ENCODE results near the gene DNAJC11.
"Not testable (repeated sequence)": the region's sequence is repeated elsewhere in the genome, so short reads cannot be mapped to it uniquely, and the experiment has no call there.

Gene DNAJC11

DNA sequence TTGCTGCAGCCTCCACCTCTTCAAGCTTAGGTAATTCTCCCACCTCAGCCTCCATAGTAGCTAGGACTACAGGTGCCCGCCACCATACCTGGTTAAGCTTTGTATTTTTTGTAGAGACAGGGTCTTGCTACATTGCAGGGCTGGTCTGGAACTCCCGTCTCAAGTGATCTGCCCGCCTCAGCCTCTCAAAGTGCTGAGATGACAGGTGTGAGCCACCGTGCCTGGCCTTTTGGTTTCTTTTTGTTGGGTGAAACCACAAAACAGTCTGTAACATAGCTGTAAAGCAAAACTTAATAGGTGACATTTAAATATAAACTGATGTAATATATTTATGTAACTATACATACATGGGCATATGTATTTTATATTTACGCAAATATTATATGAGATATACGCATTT is 3.1 kb upstream of the DNAJC11 start:
- TF ChIP-seq, protein P1, sequence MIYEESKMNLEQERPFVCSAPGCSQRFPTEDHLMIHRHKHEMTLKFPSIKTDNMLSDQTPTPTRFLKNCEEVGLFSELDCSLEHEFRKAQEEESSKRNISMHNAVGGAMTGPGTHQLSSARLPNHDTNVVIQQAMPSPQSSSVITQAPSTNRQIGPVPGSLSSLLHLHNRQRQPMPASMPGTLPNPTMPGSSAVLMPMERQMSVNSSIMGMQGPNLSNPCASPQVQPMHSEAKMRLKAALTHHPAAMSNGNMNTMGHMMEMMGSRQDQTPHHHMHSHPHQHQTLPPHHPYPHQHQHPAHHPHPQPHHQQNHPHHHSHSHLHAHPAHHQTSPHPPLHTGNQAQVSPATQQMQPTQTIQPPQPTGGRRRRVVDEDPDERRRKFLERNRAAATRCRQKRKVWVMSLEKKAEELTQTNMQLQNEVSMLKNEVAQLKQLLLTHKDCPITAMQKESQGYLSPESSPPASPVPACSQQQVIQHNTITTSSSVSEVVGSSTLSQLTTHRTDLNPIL (CRISPR knock-in tag; IDR thresholded peaks at IDR 0.05; ENCODE audit: low read depth) = no peak
- no peak for TF ChIP-seq ZNF565 (CRISPR knock-in tag; conservative IDR thresholded peaks at IDR 0.05; ENCODE audit: low read depth)
- no peak for TF ChIP-seq ZNF8 (CRISPR knock-in tag; IDR thresholded peaks at IDR 0.05)
- no peak for TF ChIP-seq ESRRG (CRISPR knock-in tag; IDR thresholded peaks at IDR 0.05)
- no peak for TF ChIP-seq CSDC2 (CRISPR knock-in tag; IDR thresholded peaks at IDR 0.05)
- TF ChIP-seq, protein P2, sequence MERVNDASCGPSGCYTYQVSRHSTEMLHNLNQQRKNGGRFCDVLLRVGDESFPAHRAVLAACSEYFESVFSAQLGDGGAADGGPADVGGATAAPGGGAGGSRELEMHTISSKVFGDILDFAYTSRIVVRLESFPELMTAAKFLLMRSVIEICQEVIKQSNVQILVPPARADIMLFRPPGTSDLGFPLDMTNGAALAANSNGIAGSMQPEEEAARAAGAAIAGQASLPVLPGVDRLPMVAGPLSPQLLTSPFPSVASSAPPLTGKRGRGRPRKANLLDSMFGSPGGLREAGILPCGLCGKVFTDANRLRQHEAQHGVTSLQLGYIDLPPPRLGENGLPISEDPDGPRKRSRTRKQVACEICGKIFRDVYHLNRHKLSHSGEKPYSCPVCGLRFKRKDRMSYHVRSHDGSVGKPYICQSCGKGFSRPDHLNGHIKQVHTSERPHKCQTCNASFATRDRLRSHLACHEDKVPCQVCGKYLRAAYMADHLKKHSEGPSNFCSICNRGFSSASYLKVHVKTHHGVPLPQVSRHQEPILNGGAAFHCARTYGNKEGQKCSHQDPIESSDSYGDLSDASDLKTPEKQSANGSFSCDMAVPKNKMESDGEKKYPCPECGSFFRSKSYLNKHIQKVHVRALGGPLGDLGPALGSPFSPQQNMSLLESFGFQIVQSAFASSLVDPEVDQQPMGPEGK (CRISPR knock-in tag; IDR thresholded peaks at IDR 0.05; ENCODE audit: borderline replicate concordance) = no peak
- TF ChIP-seq, protein P3, sequence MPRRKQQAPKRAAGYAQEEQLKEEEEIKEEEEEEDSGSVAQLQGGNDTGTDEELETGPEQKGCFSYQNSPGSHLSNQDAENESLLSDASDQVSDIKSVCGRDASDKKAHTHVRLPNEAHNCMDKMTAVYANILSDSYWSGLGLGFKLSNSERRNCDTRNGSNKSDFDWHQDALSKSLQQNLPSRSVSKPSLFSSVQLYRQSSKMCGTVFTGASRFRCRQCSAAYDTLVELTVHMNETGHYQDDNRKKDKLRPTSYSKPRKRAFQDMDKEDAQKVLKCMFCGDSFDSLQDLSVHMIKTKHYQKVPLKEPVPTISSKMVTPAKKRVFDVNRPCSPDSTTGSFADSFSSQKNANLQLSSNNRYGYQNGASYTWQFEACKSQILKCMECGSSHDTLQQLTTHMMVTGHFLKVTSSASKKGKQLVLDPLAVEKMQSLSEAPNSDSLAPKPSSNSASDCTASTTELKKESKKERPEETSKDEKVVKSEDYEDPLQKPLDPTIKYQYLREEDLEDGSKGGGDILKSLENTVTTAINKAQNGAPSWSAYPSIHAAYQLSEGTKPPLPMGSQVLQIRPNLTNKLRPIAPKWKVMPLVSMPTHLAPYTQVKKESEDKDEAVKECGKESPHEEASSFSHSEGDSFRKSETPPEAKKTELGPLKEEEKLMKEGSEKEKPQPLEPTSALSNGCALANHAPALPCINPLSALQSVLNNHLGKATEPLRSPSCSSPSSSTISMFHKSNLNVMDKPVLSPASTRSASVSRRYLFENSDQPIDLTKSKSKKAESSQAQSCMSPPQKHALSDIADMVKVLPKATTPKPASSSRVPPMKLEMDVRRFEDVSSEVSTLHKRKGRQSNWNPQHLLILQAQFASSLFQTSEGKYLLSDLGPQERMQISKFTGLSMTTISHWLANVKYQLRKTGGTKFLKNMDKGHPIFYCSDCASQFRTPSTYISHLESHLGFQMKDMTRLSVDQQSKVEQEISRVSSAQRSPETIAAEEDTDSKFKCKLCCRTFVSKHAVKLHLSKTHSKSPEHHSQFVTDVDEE (CRISPR knock-in tag; IDR thresholded peaks at IDR 0.05) = no peak
- no peak for TF ChIP-seq ISL1 (CRISPR knock-in tag; IDR thresholded peaks at IDR 0.05)
- TF ChIP-seq OSR1 (CRISPR knock-in tag; IDR thresholded peaks at IDR 0.05) = no peak
- no peak for TF ChIP-seq TOX (CRISPR knock-in tag; IDR thresholded peaks at IDR 0.05; ENCODE audit: borderline replicate concordance)
- TF ChIP-seq PPARA (CRISPR knock-in tag; IDR thresholded peaks at IDR 0.05; ENCODE audit: borderline replicate concordance) = no peak
- no peak for TF ChIP-seq TCF4 (CRISPR knock-in tag; IDR thresholded peaks at IDR 0.05; ENCODE audit: borderline replicate concordance)
- TF ChIP-seq ZNF70 (CRISPR knock-in tag; IDR thresholded peaks at IDR 0.05) = no peak
- TF ChIP-seq BACH2 (CRISPR knock-in tag; IDR thresholded peaks at IDR 0.05; ENCODE audit: borderline replicate concordance) = no peak
- no peak for ATAC-seq

DNA sequence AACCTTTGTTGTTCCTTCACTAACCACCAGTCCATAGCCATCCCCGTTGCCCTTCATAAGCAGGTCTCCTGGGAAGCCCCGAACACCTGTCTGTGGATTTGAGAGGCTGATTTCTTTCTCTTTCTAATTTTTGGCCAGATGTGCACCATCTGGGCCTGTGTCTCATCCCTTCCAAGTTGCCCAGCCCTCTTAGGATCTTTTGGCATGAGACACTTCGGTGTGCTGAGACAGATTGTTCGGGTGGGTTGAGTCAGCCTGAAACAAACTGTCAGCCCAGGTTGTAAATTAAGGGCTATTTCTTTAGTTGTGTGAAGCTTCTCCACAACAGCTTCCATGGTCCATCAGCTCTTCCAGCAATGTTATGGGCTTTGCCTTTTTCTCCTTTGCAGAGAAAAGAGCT is 1.4 kb upstream of the DNAJC11 start:
- TF ChIP-seq CSDC2 (CRISPR knock-in tag; IDR thresholded peaks at IDR 0.05) (no peak), ARNTL (CRISPR knock-in tag; IDR thresholded peaks at IDR 0.05; ENCODE audit: borderline replicate concordance, low read depth) (no peak), ZNF8 (CRISPR knock-in tag; IDR thresholded peaks at IDR 0.05) (no peak), BACH2 (CRISPR knock-in tag; IDR thresholded peaks at IDR 0.05; ENCODE audit: borderline replicate concordance) (no peak), ZNF565 (CRISPR knock-in tag; conservative IDR thresholded peaks at IDR 0.05; ENCODE audit: low read depth) (no peak), ZFP30 (CRISPR knock-in tag; IDR thresholded peaks at IDR 0.05) (no peak), SNAI2 (CRISPR knock-in tag; IDR thresholded peaks at IDR 0.05) (no peak), RARB (CRISPR knock-in tag; IDR thresholded peaks at IDR 0.05) (no peak)
- no peak for ATAC-seq

DNA sequence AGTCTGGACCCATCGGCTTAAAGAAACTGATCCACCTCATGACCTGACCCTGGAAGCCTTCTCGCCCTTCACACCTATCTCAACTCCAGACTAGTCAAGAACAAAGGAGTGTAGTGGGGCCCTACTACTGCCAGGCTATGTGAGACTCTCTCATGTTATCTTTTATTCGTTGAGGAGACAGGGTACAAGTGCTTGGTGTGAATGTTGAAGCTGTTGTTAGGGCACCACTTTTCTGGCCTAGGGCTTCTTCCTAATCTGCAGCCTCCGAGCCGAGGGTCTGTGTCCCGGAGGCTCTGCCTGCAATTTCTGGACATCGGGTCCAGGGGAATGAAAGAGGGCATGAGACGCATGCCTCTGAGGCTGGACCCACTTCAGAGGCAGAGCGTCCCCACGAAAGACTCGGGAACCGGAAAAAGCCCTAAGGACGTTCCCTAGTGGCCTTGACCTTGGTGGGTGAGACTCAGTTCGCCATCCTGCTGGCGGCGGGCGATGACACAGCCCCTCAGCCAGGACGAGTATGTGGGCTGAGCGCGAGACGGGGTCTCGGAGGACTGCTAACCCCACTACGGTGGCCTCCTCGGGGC is 671 bp downstream of the DNAJC11 start:
- ATAC-seq = no peak

DNA sequence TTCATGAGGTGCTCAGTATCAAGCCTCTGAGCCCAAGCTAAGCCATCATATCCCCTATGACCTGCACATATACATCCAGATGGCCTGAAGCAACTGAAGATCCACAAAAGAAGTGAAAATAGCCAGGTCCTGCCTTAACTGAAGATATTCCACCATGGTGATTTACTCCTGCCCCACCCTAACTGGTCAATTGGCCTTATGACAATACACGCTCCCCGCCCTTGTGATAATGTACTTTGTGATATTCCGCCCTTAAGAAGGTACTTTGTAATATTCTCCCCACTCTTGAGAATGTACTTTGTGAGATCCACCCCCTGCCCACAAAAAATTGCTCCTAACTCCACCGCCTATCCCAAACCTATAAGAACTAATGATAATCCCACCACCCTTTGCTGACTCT is 1.7 kb downstream of the DNAJC11 start:
- ATAC-seq = not testable (repeated sequence)

More for the DNA sequence above, 671 bp downstream of the DNAJC11 start:
- TF ChIP-seq BACH2 (CRISPR knock-in tag; IDR thresholded peaks at IDR 0.05; ENCODE audit: borderline replicate concordance) (no peak), ZNF565 (CRISPR knock-in tag; conservative IDR thresholded peaks at IDR 0.05; ENCODE audit: low read depth) (no peak), RARB (CRISPR knock-in tag; IDR thresholded peaks at IDR 0.05) (no peak), TOX (CRISPR knock-in tag; IDR thresholded peaks at IDR 0.05; ENCODE audit: borderline replicate concordance) (no peak)

DNA sequence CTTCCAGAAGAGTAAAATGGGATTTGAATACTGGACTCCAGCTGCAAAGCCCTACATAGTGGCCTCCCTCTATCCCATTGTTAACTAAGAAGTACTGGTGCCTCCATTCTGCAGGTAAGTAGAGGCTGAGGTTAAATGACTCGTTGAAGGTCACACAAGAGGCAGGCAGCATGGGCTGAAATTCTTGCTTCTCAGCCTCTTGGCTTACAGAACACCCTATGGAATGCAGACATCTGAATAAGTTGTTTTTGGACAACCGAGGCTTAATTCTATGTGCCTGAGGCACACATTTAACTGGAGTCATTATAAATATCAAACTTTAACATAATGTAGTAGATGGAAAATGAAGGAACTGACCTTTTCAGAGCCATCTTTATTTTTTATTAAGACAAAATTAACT is 5.7 kb downstream of the DNAJC11 start:
- ATAC-seq = no peak
- TF ChIP-seq ZC3H10 (CRISPR knock-in tag; IDR thresholded peaks at IDR 0.05) (no peak), TOX (CRISPR knock-in tag; IDR thresholded peaks at IDR 0.05; ENCODE audit: borderline replicate concordance) (no peak), SNAI2 (CRISPR knock-in tag; IDR thresholded peaks at IDR 0.05) (no peak), ZFP3 (CRISPR knock-in tag; IDR thresholded peaks at IDR 0.05) (no peak)
- TF ChIP-seq, protein P3 (CRISPR knock-in tag; IDR thresholded peaks at IDR 0.05) = no peak
